DMS153 treated with DMSO at 0.1 percent for 48 hours (cell line): ENCODE data around the gene RHBDF2.
"Not testable (repeated sequence)": the region's sequence is repeated elsewhere in the genome, so short reads cannot be mapped to it uniquely, and the experiment has no call there.

Source experiments
- DNase-seq: peaks from one replicate; lab custom pipeline; 2025; ENCODE audit not compliant: unreplicated experiment; lab: John Stamatoyannopoulos, UW

Gene RHBDF2

DNA sequence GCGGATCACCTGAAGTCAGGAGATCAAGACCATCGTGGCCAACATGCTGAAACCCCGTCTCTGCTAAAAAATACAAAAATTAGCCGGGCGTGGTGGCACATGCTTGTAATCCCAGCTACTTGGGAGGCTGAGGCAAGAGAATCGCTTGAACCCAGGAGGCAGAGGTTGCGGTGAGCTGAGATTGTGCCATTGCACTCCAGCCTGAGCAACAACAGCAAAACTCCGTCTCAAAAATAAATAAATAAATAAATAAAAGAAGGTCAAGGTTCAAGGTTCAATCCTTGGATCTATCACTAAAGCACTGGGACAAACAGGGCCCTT is 24.2 kb upstream of the RHBDF2 start:
- not testable (repeated sequence) for DNase-seq

DNA sequence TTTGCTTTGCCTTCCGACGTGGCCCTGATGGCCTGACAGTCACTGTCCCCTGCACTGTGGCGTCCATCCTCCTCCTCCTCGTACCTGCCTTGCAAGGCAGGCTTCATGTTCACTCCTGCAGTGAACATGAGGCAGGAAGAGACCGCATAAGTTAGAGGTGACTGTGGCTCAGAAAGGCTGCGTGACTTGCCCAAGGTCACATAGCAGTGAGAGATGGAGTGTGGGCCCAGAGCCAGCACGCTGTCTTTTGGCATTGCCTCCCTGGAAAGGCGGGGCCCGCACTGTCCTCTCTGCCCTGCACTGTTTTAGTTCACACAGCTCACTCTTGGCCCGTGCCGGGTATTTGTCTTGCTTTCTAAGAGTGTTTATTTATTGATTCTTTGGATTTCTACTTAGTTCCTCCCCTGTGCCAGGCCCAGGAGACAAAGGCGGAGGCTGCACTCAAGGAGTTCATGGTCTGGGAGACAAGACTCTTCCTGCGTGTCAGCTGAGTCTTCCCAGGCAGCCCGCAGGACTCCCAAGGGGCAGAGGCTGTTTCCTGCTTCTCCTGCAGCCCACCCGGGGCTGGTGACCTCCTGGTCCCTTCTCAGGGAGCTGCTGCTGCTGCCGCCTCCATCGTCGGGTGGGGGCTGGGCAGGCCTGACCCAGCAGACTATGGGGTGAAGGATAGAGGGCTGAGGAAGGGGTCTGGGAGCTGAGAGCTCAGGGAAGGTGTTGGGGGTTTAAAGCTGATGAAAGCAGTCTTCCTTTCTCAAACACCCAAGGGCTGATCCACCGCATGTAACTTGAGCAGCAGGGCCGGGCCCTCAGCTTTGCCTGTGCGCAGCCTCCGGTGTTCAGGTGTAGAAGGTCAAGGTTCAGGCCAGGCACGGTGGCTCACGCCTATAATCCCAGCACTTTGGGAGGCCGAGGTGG is 23.6 kb upstream of the RHBDF2 start:
- no peak for DNase-seq

DNA sequence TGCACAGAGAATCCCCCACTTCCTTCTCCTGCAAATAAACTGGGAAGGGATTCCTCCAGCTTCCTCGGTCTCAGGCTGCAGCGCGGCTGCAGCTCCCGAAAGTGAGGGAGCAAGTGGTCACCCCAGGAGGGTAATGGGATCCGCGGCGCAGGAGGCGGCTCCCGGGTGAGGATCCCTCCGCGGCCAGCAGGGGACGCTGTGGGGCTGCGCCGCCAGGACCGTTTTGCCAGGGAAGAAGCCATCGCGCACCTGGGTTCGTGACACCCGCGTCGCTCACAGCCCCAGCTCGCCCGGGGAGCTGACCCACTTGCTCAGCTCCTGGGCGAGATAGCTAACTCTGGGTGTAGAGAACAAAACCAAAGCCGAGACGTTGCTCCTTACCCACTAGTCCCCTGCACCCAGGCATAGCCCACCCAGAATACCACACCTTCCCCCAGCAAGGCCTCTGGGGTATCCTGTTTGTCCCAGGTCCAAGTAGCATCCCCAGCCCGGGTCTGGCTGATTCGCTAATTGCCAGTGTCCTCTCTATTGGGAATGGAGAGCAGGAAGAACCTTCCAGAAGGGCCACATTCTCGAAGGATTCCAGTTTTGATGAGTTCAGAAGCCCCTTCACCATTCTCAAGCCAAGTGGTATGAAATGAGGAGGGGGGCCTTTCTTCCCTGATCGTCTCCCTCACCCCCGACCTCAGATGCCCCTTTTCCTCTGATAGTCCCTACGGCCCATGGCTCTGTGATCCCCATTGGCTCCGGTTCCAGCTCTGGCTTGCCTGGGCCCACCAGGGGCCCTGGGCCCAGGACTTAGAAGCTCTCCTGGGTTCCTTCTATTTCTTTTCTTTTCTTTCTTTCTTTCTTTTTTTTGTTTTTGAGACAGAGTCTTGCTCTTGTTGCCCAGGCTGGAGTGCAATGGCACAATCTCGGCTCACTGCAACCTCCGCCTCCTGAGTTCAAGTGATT is 22.1 kb upstream of the RHBDF2 start:
- DNase-seq = peak; percentile 22

DNA sequence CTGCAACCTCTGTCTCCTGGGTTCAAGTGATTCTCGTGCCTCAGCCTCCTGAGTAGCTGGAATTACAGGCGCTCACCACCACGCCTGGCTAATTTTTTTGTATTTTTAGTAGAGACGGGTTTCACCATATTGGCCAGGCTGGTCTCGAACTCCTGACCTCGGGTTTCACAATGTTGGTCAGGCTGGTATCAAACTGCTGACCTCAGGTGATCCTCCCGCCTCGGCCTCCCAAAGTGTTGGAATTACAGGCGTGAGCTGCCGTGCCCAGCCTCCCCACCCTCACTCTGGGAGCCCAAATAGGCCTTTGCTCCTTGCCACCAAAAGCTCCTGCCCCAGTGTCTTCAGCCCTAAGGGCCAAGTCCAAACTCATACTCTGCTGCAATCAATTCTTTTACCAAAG is 20.5 kb upstream of the RHBDF2 start:
- not testable (repeated sequence) for DNase-seq

DNA sequence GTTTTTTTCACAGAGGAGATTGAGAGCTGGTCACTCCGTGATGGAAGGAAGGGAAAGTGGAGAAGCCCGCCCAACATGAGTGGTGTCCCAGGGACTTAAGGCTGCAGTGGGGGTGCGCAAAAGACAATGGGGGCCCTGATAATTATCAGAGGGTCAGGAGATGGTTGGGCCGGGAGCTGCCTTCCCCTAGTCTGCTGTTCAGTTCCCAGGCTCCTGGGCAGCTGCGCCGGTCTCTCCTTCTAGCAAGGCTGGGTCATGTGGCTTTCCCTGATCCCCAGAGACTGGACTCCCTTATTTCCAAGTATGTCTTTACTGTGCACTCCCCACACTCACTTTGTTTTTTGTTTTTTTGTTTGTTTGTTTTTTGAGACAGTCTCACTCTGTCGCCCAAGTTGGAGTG is 20.0 kb upstream of the RHBDF2 start:
- no peak for DNase-seq

DNA sequence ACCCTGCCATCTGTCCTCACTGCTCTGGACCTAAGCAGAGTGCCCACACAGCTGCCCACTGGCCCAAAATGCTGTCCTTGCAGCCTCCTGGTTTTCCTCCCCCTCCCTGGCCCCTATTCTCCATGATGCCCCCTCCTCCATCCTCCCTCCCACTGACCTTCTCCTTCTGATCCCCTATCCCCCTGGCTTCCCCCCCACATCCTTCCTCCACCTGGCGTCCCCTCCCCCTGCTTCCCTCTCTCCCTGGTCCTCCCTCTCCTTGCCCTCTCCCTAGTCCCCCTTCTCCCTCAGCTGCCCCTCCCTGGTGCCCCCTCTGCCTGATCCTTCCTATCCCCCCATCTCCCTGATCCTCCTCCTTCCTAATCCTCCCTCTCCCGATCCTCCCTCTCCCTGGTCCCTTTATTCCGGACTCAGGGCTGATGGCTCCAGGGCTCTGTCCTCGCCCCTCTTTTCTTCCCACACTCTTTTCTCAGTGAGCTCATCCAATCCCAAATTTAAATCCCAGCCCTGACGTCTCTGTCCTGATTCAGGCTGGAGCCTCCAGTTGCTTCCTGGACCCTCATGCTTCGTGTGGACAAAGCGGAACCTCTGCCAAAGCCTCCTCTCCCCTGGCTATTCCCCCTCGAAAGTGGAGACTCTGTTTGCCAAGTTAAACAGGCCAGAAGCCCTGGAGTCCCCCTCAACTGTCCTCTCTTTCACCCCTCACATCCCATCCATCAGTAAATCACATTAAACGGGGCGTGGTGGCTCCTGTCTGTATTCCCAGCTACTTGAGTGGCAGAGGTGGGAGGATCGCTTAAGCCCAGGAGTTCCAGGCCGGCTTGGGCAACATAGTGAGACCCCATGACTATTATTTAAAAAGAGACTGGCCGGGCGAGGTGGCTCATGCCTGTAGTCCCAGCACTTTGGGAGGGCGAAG is 18.1 kb upstream of the RHBDF2 start:
- DNase-seq = no peak

DNA sequence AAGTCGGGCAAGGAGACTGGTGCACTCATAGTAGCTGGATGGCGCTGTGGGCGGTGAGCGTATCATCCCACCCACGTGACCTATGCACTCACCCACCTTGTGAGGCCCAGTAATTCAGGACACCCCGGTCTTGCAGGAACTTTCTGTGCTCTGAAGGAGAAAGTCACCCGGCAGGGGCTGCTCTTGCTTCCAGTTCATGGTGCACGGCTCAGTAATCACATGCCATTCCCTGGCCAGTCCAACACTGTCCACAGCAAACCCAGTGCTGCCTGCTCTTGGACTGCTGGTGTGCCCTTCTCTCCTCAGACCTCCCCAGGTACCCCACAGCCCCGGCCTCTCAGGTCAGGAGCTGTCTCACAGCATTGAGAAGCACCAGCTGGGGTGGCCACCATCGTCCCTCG is 16.4 kb upstream of the RHBDF2 start:
- no peak for DNase-seq

DNA sequence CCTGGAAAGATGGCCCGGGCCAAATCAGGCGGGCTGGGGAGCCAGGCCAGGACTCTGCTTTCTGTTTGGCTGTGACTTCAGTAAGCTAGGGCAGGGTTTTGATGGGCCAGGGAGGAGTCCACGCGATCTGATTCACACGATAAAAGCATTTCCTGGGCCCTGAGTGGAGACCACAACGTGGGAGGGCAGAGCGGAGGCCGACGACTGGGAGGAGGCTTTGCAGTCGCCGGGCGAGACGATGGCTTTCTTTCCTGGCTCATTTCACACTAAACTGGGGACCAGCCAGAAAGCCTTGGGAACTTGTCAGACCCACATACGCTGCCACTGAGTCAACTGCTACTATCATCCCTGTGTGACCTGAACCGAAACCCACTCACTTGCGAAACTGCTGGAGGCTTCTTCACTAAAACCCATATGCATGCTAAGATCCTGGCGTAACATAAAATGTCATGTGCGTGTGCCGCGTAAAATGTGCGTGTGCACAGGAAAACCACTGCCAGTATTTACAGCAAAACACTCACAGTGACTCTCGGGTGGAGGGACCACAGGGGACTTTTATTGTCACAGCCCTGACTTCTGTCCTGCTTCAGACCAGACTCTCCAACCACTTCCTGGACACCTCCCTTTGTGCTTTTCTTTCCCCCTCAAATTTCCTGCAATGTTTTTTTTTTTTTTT is 14.2 kb upstream of the RHBDF2 start:
- DNase-seq = no peak

DNA sequence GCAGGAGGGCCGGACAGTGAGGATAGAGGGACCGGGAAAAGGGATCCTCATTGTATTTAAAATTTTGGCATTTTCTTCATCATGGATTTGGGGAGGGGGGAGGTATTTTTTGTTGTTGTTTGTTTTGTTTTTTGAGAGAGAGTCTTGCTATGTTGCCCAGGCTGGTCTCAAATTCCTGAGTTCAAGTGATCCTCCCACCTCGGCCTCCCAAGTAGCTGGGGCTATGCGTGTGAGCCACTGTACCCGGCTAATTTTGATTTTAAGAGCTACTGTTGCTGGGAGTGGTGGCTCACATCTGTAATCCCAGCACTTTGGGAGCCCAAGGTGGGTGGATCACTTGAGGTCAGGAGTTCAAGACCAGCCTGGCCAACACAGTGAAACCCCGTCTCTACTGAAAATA is 13.1 kb upstream of the RHBDF2 start:
- DNase-seq = not testable (repeated sequence)

DNA sequence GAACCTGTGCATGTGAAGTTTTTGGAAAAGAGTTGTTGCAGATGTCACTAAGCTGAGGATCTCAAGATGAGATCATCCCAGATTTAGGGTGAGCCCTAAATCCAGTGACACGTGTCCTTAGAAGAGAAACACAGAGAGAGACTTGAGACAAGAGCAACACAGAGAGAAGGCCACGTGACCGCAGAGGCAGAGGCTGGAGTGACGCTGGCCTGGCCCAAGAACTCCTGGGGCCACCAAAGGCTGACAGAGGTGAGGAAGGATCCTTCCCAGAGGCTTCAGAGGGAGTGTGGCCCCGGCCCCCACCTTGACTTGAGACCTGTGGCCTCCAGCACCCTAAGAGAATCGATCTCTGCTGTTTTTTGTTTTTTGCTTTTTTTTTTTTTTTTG is 12.1 kb upstream of the RHBDF2 start:
- DNase-seq = no peak

DNA sequence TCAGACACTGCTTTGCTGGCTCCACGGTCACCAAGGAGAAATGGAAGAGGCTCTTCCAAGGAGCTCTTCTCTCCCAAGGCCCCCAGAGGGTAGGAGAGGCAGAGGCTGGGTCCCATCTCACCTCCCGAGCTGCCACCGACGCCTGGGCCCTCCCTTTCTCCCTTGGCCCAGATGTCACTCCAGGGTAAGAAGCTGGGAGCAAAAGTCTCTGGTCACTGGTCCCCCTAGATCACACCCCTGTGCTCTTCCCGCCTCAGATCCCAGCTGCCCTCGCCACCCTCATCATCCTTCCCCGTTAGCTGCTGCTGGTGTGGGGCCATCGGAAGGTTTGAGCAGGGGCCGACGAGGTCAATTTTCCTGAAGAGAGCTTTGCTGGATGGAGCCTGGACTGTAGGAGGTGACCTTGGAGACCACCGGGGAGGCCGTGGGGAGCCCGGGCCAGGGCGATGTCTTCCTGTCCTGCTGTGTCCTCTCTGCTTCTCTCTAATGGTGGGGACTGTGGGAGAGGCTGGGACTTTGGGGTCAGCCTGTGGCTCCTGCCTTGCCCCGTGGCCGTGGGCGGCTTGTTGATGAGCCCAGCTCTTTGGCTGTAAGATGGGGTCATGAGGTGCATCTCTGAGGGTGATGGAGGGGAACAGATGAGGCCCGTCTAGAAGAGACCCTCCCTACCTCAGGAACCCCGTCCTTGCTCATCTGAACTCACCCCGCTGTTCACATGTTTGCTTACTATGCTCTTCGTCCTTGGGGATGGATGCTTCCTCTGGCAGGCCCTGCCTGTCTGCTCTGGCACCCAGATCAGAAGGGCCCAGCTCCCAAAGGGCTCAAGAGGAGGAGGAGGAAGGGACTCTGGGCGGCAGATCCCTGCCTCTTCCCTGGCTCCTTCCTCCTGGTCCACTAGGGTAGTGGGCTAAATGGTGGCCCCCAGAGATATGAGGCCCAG is 11.4 kb upstream of the RHBDF2 start:
- DNase-seq = no peak

DNA sequence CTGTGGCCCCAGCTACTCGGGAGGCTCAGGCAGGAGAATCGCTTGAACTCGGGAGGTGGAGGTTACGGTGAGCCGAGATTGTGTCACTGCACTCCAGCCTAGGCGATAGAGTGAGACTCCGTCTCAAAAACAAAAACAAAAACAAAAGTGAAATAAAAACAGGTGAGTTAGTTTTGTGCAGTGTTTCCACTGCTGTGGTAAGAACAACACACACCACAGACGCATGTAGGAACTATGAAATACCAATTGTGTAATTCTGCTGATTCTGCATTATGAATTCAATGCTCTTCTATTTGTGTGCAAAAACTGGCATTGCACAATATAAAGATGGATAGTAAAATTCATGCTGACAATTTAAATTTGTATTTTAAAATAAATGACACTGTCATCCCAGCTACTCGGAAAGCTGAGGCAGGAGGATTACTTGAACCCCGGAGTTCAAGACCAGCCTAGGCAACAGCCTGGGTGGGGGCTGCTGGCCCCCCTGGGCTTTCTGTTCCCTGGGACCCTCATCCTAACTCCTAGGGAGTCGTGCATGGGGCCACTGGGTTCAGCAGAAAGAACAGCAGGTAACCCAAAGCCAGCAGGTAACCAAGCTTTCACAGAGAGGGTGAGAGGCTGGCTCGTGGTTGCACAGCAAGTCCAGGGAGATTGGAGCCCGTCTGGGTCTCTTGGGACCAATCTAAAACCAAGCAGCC is 10.6 kb upstream of the RHBDF2 start:
- no peak for DNase-seq

DNA sequence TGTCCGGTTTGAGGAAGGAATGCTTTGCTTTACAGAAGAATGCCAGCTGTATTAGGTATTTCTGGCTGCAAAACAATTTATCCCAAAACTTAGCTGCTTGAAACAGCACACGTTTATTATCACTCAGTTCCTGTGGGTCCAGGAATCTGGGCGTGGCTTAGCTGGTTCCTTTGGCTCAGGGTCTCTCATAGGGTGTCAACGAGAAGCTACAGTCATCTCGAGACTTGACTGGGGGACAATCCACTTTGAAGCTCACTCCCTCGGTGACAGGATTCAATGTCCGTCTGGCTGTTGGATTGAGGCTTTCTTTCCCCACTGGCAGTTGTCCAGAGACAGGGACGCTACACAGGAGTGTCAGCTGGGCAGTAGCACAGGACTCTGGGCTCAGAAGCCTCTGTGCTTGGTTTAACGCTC is 9.6 kb upstream of the RHBDF2 start:
- DNase-seq = no peak

DNA sequence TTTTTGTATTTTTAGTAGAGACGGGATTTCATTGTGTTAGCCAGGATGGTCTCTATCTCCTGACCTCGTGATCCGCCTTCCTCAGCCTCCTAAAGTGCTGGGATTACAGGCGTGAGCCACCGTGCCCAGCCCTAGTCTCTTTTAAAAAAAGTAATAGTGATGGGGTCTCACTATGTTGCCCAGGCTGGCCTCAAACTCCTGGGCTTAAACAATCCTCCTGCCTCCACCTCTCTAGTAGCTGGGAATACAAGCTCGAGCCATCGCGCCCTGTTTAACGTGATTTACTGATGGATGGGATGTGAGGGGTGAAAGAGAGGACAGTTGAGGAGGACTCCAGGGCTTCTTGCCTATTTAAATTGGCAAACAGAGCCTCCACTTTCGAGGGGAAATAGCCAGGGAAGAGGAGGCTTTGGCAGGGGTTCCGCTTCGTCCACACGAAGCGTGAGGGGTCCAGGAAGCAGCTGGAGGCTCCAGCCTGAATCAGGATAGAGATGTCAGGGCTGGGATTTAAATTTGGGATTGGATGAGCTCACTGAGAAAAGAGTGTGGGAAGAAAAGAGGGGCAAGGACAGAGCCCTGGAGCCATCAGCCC is 7.3 kb upstream of the RHBDF2 start:
- DNase-seq = not testable (repeated sequence)

DNA sequence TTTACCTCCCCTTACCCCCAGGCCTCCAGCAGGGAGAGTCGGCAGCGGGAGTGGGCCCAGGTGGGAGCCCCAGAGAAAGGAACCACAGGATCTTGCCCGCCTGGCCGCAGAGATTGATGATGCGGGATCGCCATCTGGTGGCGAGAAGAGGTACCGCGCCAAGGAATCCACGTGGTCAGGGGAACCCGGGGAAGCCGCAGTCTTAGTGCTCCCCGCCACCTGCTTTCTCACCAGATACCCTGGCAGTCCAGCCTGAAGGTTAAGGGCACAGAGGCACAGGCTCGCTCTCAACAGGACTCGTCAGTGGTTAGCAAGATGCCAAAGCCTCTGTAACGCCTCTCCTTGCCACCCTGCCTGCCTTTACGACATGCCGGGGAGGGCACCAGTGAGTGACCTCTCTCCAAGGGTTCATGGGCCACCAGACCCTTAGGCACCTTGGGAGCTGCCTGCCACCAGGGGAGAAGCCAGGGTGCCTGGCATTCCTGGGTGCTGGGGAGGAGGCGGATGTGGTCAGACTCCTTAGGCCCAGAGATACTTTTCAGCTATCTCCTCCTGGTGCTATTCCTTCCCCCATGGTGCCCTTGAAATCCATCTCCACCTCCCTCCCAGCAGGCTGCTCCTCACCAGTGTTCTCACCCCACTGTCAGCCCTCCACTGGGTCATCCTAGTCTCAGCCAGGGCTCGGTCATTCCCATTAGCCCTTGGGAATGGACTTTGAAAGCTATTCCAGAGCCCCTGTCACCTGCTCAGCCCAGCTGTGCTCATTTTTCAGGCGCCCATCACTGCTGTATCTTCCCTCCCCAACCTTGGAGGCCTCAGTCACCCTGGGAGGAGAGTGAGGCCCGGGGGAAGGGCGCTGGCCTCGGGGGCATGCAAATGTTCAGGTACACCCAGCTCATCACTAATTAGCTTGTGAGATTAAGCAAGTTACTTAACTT is 5.5 kb upstream of the RHBDF2 start:
- peak; percentile 51 for DNase-seq

DNA sequence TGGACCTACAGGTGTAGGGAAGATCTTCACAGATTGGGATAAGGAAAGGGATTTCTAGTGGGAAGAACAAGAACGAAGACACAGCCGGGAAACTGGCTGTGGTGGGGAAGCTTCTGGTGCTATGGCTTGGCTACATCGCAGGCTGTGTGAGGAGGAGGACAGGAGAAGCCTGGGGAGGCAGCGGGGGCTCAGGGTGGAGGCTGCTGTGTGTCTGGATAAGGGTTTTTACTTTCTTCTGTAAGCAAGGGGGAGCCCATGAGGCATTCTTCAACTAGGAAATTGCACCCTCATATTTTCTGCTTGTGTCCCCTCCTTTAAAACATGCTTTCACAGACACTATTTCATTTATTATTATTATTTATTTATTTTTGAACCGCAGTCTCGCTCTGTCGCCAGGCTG is 2.9 kb upstream of the RHBDF2 start:
- DNase-seq = no peak
